SK-N-SH (cell line): ENCODE data around the gene ZFYVE26. TPM values are rescaled to one million over a fixed set of nuclear protein-coding genes. Genes with fewer than 3 reads are reported as not detected.

Experiments used
- polyA plus RNA-seq, 3 experiments: library from polyadenylated mRNA; depleted of rRNA; stranded (reverse); fragments of >200 nt; gene quantifications; 2 replicates each; pipeline ENCODE4 v1.2.3, GENCODE V29; 2012
- small RNA-seq, 7 experiments: library from RNA; depleted of rRNA; stranded (forward); fragments of <200 nt; gene quantifications; one replicate each; pipeline ENCODE3, GENCODE V24; 2012
- TF ChIP-seq, protein P1 (sequence below): IDR thresholded peaks from 2 replicates; pipeline ENCODE4 v1.6.1; 2012; ENCODE audit warnings: mild to moderate bottlenecking, low read depth, low read length, moderate library complexity

Gene ZFYVE26
- polyA plus RNA-seq, 1 of the 3 experiments (the other 2 are of a cell fraction) = 5.6 TPM

DNA sequence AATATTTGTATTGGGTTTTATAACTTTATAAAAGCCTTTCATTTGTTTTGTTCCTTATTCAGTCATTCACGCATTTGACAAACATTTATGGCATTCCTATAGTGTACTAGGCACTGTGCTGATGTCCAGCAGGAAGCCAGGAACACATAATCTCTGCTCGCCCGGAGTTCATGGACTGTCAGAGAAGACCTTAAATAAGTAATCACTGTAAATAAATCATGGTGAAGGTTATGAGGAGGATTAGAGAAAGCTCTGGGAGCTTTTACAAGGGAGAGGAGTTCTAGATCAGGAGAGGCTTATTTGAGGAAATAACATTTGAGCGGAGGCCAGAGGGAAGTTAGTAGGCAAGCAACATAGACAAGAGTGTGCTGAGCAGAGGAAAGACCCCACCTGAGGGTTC, 119.4 kb downstream of the ZFYVE26 start (continued):
- TF ChIP-seq, protein P1, sequence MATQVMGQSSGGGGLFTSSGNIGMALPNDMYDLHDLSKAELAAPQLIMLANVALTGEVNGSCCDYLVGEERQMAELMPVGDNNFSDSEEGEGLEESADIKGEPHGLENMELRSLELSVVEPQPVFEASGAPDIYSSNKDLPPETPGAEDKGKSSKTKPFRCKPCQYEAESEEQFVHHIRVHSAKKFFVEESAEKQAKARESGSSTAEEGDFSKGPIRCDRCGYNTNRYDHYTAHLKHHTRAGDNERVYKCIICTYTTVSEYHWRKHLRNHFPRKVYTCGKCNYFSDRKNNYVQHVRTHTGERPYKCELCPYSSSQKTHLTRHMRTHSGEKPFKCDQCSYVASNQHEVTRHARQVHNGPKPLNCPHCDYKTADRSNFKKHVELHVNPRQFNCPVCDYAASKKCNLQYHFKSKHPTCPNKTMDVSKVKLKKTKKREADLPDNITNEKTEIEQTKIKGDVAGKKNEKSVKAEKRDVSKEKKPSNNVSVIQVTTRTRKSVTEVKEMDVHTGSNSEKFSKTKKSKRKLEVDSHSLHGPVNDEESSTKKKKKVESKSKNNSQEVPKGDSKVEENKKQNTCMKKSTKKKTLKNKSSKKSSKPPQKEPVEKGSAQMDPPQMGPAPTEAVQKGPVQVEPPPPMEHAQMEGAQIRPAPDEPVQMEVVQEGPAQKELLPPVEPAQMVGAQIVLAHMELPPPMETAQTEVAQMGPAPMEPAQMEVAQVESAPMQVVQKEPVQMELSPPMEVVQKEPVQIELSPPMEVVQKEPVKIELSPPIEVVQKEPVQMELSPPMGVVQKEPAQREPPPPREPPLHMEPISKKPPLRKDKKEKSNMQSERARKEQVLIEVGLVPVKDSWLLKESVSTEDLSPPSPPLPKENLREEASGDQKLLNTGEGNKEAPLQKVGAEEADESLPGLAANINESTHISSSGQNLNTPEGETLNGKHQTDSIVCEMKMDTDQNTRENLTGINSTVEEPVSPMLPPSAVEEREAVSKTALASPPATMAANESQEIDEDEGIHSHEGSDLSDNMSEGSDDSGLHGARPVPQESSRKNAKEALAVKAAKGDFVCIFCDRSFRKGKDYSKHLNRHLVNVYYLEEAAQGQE = no peak
- TF ChIP-seq, all 33 proteins: peak for 0

Small RNAs within 50 kb of the gene (small RNA-seq; reads per million reads assigned to genes)
- gene AL049779.3 (0 reads per million in 7 experiments), gene RN7SL369P (0 reads per million in 7 experiments)

Other genes starting within 250 kb of the ZFYVE26 start
- gene PIGH, start 216.3 kb downstream of the ZFYVE26 start, polyA plus RNA-seq (2012; rRNA removed) = 23.6 and 26.5 TPM in 2 replicates
- gene ARG2, start 196.7 kb downstream of the ZFYVE26 start, polyA plus RNA-seq (2012; rRNA removed) = 2.6 TPM in 2 replicates
- gene VTI1B, start 142.0 kb downstream of the ZFYVE26 start, polyA plus RNA-seq (2012; rRNA removed) = 59.2 and 71.8 TPM in 2 replicates
- 44.7 and 65.8 TPM in 2 replicates for gene RDH11, start 120.8 kb downstream of the ZFYVE26 start, polyA plus RNA-seq (2012; rRNA removed)
- gene RDH12, start 114.7 kb downstream of the ZFYVE26 start, polyA plus RNA-seq (2012; rRNA removed) = not detected in 2 replicates
- 5.2 and 6.0 TPM in 2 replicates for gene RAD51B, start 3.2 kb upstream of the ZFYVE26 start, polyA plus RNA-seq (2012; rRNA removed)